ENCODE measurements around the gene COX17. TPM values are rescaled to one million over a fixed set of nuclear protein-coding genes. Genes with fewer than 3 reads are reported as not detected.

The COX17 gene
- total and polyA plus RNA-seq, 2 donors (not counting 3 experiments of a cell fraction or from before 2014, with no cell fraction given) = 19.8 to 37.6 TPM

DNA sequence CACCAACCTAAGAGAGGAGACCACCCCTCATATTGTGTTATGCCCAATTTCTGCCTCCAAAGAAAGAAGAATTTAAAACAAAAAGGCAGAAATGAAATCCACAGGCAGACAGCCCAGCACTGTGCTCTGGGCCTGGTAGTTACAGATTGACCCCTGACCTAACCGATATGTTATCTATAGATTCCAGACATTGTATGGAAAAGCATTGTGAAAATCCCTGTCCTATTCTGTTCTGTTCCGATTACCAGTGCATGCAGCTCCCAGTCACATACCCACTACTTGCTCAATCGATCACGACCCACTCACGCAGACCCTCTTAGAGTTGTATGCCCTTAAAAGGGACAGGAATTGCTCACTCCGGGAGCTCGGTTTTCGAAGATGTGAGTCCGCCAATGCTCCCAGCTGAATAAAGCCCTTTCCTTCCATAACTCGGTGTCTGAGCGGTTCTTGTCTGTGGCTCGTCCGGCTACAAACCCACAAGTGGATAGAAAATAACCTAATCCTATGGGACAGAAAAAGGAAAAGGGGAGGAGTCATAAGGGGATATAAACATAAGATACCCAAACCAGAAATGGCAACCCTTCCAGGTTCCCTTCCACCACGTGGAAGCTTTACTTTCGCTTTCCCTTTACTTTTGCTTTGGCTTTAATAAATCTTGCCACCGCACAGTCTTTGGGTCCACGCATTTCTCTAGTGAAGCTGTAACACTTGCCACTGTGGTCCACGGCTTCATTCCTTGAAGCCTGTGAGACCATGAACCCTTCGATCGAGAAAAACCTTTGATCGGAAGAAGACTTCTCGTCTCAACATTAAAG, 23.9 kb upstream of the COX17 start:
- Histone ChIP-seq H3K9me1 (replicated peaks; ENCODE audit: control insufficient read depth, extremely low read depth, insufficient read depth, low read length) (no peaks in the 10 kb centered on the region), H4K20me1 (replicated peaks; ENCODE audit: control insufficient read depth, extremely low read depth, insufficient read depth, low read length) (no peaks in the 10 kb centered on the region), H2AFZ (ENCODE audit: low read depth, low read length) (no peak overlapping the region), H3K27ac (ENCODE audit: insufficient read depth, low read depth, low read length) (no peak overlapping the region), H3K36me3 (ENCODE audit: control insufficient read depth in 2 of 2, extremely low read depth in 1 of 2, insufficient read depth in 2 of 2, low read length in 2 of 2) (no peaks in the 10 kb centered on the region), H3K4me1 (ENCODE audit: control insufficient read depth, extremely low read depth, insufficient read depth, low read length) (peaks cover 7% of the 10 kb centered on the region), H3K27me3 (ENCODE audit: control insufficient read depth in 2 of 2, insufficient read depth in 2 of 2, low read length in 2 of 2) (peaks cover 0 to 4% of the 10 kb centered on the region in 2 experiments), H3K9me3 (replicated peaks; ENCODE audit: control insufficient read depth, insufficient read depth, low read length) (no peaks in the 10 kb centered on the region), H3K79me2 (ENCODE audit: control insufficient read depth, insufficient read depth, low read length) (no peaks in the 10 kb centered on the region), H3K4me3 (replicated peaks in 1 of 3; ENCODE audit: insufficient read depth in 1 of 3, low read depth in 1 of 3, low read length in 3 of 3) (no peak overlapping the region), H3K9ac (replicated peaks; ENCODE audit: extremely low read depth, insufficient read depth, low read length) (no peak overlapping the region), H3K4me2 (ENCODE audit: insufficient read depth, low read length) (no peak overlapping the region)
- BruUV-seq (replicated peaks) = no TSS peak
- dilution Hi-C loops (cut with MboI; ENCODE audit: extremely low pct_ligation_motif_present, low sequenced_read_pairs) (no loop called here), intact Hi-C loops (cut with micrococcal nuclease) (no loop called here)
- no peak for TF ChIP-seq EZH2 (IDR thresholded peaks at IDR 0.05; ENCODE audit: borderline replicate concordance, low read depth, low read length, severe bottlenecking)
- CTCF ChIA-PET = no interaction called here
- POLR2A ChIA-PET = no interaction called here
- DNase-seq (ENCODE audit: low read depth, low spot score) (no peak), FAIRE-seq (no peak)

GRCh38 chr3:119700269-119700919, 23.2 kb upstream of the COX17 start:
- BruUV-seq (replicated peaks) = no TSS peak
- peak; percentile 86 for FAIRE-seq
- CTCF ChIA-PET = no interaction called here
- peak; percentile 29 for TF ChIP-seq FOS (IDR thresholded peaks at IDR 0.05; ENCODE audit: borderline replicate concordance, insufficient read depth, low read length)
- TF ChIP-seq POLR2A (IDR thresholded peaks at IDR 0.05; ENCODE audit: low read depth, low read length) = no peak
- TF ChIP-seq POLR2AphosphoS5 (IDR thresholded peaks at IDR 0.05; ENCODE audit: insufficient read depth, low read depth, low read length) = no peak
- Histone ChIP-seq H3K36me3 (ENCODE audit: control insufficient read depth in 2 of 2, extremely low read depth in 1 of 2, insufficient read depth in 2 of 2, low read length in 2 of 2) (no peaks in the 10 kb centered on the region), H3K79me2 (ENCODE audit: control insufficient read depth, insufficient read depth, low read length) (no peaks in the 10 kb centered on the region), H3K4me3 (replicated peaks in 1 of 3; ENCODE audit: insufficient read depth in 1 of 3, low read depth in 1 of 3, low read length in 3 of 3) (no peak overlapping the region), H3K9me3 (replicated peaks; ENCODE audit: control insufficient read depth, insufficient read depth, low read length) (no peaks in the 10 kb centered on the region), H3K27me3 (ENCODE audit: control insufficient read depth in 2 of 2, insufficient read depth in 2 of 2, low read length in 2 of 2) (peaks cover 0 to 4% of the 10 kb centered on the region in 2 experiments), H3K9me1 (replicated peaks; ENCODE audit: control insufficient read depth, extremely low read depth, insufficient read depth, low read length) (no peaks in the 10 kb centered on the region), H3K4me2 (ENCODE audit: insufficient read depth, low read length) (no peak overlapping the region), H4K20me1 (replicated peaks; ENCODE audit: control insufficient read depth, extremely low read depth, insufficient read depth, low read length) (no peaks in the 10 kb centered on the region), H3K4me1 (ENCODE audit: control insufficient read depth, extremely low read depth, insufficient read depth, low read length) (peaks cover 7% of the 10 kb centered on the region), H3K9ac (replicated peaks; ENCODE audit: extremely low read depth, insufficient read depth, low read length) (no peak overlapping the region), H2AFZ (ENCODE audit: low read depth, low read length) (peak overlapping the region; percentile 50), H3K27ac (ENCODE audit: insufficient read depth, low read depth, low read length) (peak overlapping the region; percentile 46)
- POLR2A ChIA-PET = no interaction called here
- intact Hi-C loops (cut with micrococcal nuclease) (no loop called here), dilution Hi-C loops (cut with MboI; ENCODE audit: extremely low pct_ligation_motif_present, low sequenced_read_pairs) (no loop called here)
- DNase-seq (ENCODE audit: low read depth, low spot score) = peak; percentile 46
